MM.1S (cell line): ENCODE data around the gene HBM.

Experiments
- EZH2phosphoT487 ChIP-seq: fragments of 300-600 bp; sonication (generic); IDR thresholded peaks from 2 replicates; pipeline ENCODE4 v1.6.1; 2018; ENCODE audit warnings: antibody characterized with exemption, low read length
- TF ChIP-seq, protein P1 (sequence below): fragments of 300-600 bp; sonication (generic); IDR thresholded peaks from 2 replicates; pipeline ENCODE4 v1.5.1; 2016; ENCODE audit warnings: antibody characterized with exemption, low read length, mixed read lengths

GRCh38 chr16:118857-119256 lies 46.9 kb upstream of the HBM start:
- TF ChIP-seq, protein P1, sequence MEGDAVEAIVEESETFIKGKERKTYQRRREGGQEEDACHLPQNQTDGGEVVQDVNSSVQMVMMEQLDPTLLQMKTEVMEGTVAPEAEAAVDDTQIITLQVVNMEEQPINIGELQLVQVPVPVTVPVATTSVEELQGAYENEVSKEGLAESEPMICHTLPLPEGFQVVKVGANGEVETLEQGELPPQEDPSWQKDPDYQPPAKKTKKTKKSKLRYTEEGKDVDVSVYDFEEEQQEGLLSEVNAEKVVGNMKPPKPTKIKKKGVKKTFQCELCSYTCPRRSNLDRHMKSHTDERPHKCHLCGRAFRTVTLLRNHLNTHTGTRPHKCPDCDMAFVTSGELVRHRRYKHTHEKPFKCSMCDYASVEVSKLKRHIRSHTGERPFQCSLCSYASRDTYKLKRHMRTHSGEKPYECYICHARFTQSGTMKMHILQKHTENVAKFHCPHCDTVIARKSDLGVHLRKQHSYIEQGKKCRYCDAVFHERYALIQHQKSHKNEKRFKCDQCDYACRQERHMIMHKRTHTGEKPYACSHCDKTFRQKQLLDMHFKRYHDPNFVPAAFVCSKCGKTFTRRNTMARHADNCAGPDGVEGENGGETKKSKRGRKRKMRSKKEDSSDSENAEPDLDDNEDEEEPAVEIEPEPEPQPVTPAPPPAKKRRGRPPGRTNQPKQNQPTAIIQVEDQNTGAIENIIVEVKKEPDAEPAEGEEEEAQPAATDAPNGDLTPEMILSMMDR = no peak
- no peak for TF ChIP-seq EZH2phosphoT487
